Lung (tissue), 12 donors: ENCODE results near the gene TUSC2. TPM values are rescaled to one million over a fixed set of nuclear protein-coding genes. Genes with fewer than 3 reads are reported as not detected.
A peak's percentile ranks its signal among the peaks of the same experiment; 100 is the strongest.
"Not testable (repeated sequence)": the region's sequence is repeated elsewhere in the genome, so short reads cannot be mapped to it uniquely, and the experiment has no call there.

Experiments used
- ATAC-seq: fragments of 200-7000 bp; cut with Tn5 transposase; one replicate; pipeline ENCODE4 v1.9.1; 2020; ENCODE audit warnings: moderate number of reproducible peaks; ENCODE audit not compliant: insufficient read depth, low FRiP score
- DNase-seq, 3 donors: peaks; one replicate each; pipeline ENCODE4 v3.0.0-alpha.2; 2013 to 2017
- H3K27ac ChIP-seq, 2 donors: one replicate each; pipeline ENCODE4 v1.5.1; 2013; ENCODE audit warnings: mild to moderate bottlenecking in 2 of 2, moderate library complexity in 2 of 2, control low read depth in 1 of 2, inconsistent platforms in 1 of 2, low read depth in 1 of 2, low read length in 1 of 2
- H3K27me3 ChIP-seq, 3 donors: one replicate each; pipeline ENCODE4 v1.5.1; 2013; ENCODE audit warnings: low read length in 2 of 3; ENCODE audit not compliant: control insufficient read depth in 3 of 3, insufficient read depth in 3 of 3
- H3K36me3 ChIP-seq, 4 donors: one replicate each; pipeline ENCODE4 v1.5.1; 2013; ENCODE audit warnings: low read length in 4 of 4, mild to moderate bottlenecking in 1 of 4, moderate library complexity in 1 of 4; ENCODE audit not compliant: control insufficient read depth in 4 of 4, insufficient read depth in 4 of 4
- H3K4me1 ChIP-seq, 5 donors: one replicate each; pipeline ENCODE4 v1.5.1; 2013; ENCODE audit warnings: low read length in 5 of 5, mild to moderate bottlenecking in 2 of 5, moderate library complexity in 1 of 5; ENCODE audit not compliant: control insufficient read depth in 5 of 5, insufficient read depth in 5 of 5
- H3K4me3 ChIP-seq: one replicate; pipeline ENCODE4 v1.5.1; 2013; ENCODE audit warnings: mild to moderate bottlenecking, control low read depth, moderate library complexity
- H3K9ac ChIP-seq, 2 donors: one replicate each; pipeline ENCODE4 v1.5.1; 2013; ENCODE audit warnings: low read length in 2 of 2, control low read depth in 1 of 2; ENCODE audit not compliant: insufficient read depth in 1 of 2
- H3K9me3 ChIP-seq, 4 donors: one replicate each; pipeline ENCODE4 v1.5.1; 2013; ENCODE audit warnings: low read length in 3 of 4, mild to moderate bottlenecking in 1 of 4, moderate library complexity in 1 of 4; ENCODE audit not compliant: control insufficient read depth in 4 of 4, insufficient read depth in 3 of 4
- WGBS, 2 donors: extraction: QIAGEN DNeasy Blood & Tissue Kit; methylation state at CpG; one replicate each; pipeline ENCODE4 v1.1.7; 2013; 5-methylcytosine and 5-hydroxymethylcytosine counted together
- polyA plus RNA-seq, 2 donors: library from polyadenylated mRNA; stranded (reverse); fragments of 200-250 nt; gene quantifications; one replicate each; pipeline ENCODE4 v1.2.1, GENCODE V29; 2013
- total RNA-seq, 2 donors: library from RNA; depleted of rRNA in 1 of 2; stranded (reverse); fragments of >200 nt in 1 of 2; gene quantifications; one replicate each; pipeline ENCODE4 v1.2.1, GENCODE V29; 2014 to 2021
- TF ChIP-seq, protein P1 (sequence below): IDR thresholded peaks from 2 replicates; pipeline ENCODE4 v1.5.1; 2012; ENCODE audit warnings: mild to moderate bottlenecking; ENCODE audit errors: control extremely low read depth, extremely low read depth
- donor health status: control.
- donor health status: control.
- donor health status: Bipolar disorder and iron deficiency.
- donor health status: healthy.
- donor health status: DM: yes; HTN: yes; CAD: no.

The TUSC2 gene
- total and polyA plus RNA-seq, 4 donors: 11.1 to 54.5 (median 30.5) TPM

DNA sequence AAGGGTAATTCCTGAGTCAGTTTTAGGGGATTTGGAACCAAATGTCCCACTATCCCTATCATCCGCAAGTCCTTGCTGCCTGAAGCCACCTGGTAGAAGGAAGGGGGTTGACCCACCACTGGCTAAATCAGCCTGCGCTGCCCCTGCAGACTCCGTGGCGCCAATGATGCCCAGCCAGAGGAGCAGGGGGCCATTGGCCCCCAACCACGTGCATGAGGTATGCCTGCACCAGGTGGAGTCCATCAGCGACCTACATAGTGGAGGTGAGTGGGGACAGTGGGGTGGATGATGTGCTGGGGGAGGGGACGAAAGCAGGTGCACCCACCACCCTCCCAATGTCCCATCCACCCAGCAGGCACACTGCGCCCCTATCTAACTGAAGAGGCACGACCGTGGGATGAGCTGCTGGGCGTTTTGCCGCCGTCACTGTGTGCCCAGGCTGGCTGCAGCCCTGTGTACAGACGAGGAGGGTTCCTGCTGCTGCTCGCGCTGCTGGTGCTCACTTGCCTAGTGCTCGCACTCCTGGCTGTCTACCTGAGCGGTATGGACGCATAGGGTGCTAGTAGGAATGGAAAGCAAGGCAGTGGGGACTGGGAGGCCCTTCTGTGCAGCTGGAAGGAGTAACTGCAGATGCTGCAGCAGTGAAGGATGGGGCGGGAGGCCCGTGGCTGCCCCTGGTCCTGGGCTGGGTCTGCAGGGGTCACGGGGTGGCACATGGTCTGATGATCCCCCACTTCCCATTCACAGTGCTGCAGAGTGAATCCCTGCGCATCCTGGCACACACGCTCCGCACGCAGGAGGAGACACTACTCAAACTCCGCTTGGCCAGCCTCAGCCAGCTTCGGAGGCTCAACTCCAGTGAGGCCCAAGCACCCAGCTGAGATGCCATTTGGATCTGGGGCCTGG is 41.4 kb downstream of the TUSC2 start:
- no peak for DNase-seq
- Histone ChIP-seq H3K4me3 (no peak overlapping the region), H3K36me3 (peaks cover 3 to 43% (median 12%) of the 10 kb centered on the region in 4 donors), H3K4me1 (peaks cover 0 to 8% (median 3%) of the 10 kb centered on the region in 5 donors), H3K27ac (no peak overlapping the region), H3K9me3 (no peaks in the 10 kb centered on the region), H3K27me3 (no peaks in the 10 kb centered on the region), H3K9ac (no peak overlapping the region)
- no peak for ATAC-seq
- TF ChIP-seq, protein P1, sequence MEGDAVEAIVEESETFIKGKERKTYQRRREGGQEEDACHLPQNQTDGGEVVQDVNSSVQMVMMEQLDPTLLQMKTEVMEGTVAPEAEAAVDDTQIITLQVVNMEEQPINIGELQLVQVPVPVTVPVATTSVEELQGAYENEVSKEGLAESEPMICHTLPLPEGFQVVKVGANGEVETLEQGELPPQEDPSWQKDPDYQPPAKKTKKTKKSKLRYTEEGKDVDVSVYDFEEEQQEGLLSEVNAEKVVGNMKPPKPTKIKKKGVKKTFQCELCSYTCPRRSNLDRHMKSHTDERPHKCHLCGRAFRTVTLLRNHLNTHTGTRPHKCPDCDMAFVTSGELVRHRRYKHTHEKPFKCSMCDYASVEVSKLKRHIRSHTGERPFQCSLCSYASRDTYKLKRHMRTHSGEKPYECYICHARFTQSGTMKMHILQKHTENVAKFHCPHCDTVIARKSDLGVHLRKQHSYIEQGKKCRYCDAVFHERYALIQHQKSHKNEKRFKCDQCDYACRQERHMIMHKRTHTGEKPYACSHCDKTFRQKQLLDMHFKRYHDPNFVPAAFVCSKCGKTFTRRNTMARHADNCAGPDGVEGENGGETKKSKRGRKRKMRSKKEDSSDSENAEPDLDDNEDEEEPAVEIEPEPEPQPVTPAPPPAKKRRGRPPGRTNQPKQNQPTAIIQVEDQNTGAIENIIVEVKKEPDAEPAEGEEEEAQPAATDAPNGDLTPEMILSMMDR: no peak
- WGBS, 2 donors: 90 to 92% methylated on average over 27 to 28 of the region's 28 CpGs

DNA sequence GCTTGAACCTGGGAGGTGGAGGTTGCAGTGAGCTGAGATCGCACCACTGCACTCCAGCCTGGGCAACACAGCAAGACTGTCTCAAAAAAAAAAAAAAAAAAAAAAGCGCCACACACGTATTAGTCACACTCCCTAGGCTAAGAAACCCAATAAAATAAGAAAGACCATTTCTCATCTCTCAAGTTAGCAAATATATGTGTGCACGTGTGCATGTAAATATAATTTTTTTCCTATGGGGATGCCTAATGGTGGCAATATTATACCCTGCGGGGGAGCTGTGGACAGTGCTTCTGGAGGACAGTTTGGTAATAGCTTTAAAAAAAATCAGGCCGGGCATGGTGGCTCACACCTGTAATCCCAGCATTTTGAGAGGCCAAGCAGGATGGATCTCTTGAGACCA is 43.9 kb downstream of the TUSC2 start:
- not testable (repeated sequence) for H3K27me3 ChIP-seq, DNase-seq, H3K9ac ChIP-seq, H3K4me1 ChIP-seq, H3K9me3 ChIP-seq, H3K27ac ChIP-seq, ATAC-seq, H3K4me3 ChIP-seq
- H3K36me3 ChIP-seq: peaks cover 0 to 27% (median 7%) of the 10 kb centered on the region in 4 donors
- 92 to 93% methylated on average over 6 of the region's 6 CpGs for WGBS, 2 donors

DNA sequence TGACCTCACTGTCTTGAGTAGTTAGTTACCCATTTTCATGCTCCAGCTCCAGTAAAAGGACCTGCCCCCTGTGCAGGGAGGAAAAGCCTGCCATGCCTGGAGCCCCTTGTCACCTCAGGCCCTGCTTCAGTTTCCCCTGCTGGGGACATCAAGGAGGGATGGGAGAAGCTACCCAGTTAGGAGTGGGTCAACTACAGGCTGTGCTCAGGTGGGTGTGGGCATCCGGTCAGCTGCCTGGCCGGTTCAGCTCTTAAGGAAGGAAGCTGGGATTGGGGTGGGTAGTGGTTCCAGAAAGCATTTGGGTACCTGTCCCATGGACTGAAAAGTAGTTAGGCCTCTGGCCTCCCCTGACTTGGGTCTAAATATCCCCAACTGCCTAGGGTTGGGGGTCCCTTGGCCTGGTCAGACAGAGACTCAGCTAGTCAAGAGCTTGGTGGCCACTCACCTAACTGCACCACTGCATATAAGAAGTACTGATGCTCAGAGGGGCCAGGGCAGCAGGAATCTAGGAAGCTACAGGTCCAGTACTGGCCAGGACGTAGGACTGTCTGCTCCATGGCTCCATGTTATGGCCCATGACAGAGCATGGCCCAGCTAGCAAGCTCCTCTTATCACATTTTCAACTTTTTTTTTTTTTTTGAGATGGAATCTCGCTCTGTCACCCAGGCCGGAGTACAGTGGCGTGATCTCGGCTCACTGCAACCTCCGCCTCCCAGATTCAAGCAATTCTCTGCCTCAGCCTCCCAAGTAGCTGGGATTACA is 48.6 kb downstream of the TUSC2 start:
- Histone ChIP-seq H3K27ac (peak overlapping the region in 1 of 2 donors; percentile 75), H3K9me3 (no peaks in the 10 kb centered on the region), H3K9ac (no peak overlapping the region), H3K27me3 (peaks cover 0 to 27% (median 12%) of the 10 kb centered on the region in 3 donors), H3K4me3 (no peak overlapping the region), H3K36me3 (peaks cover 0 to 2% (median 0%) of the 10 kb centered on the region in 4 donors), H3K4me1 (peaks cover 0 to 6% (median 0%) of the 10 kb centered on the region in 5 donors)
- DNase-seq (no peak), ATAC-seq (no peak)
- TF ChIP-seq, protein P1: no peak
- 87 to 92% methylated on average over 8 of the region's 8 CpGs for WGBS, 2 donors

DNA sequence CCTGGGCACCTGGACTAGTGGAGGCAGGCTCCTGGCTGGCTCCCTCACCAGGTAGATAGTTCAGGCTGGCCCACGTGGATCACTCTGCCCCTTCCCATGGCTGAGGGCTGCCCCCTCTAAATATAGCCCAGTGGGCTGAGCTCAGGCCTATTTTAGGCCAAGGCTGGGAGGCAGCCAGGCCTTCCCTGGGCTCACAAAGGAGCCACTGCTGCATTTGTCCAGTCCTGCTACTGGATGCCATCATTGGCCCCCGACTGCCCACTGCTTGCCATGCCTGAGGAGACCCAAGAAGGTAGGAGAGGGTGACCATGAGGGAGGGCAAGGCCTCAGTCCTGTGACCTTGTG is 49.2 kb downstream of the TUSC2 start, which contains the start of gene LSMEM2:
Gene LSMEM2, plus strand, starts transcription at position 208 of the 345 bp plus-strand sequence. Its CDS starts 27 bp downstream, at position 235.
- DNase-seq: no peak
- TF ChIP-seq, protein P1: no peak
- no peak within 1 kb of the TSS for H3K4me3 ChIP-seq
- no peaks in the 10 kb centered on the region for H3K9me3 ChIP-seq
- no peak within 1 kb of the TSS for H3K9ac ChIP-seq
- peaks cover 0 to 6% (median 0%) of the 10 kb centered on the region in 5 donors for H3K4me1 ChIP-seq
- H3K27ac ChIP-seq: peak within 1 kb of the TSS in 1 of 2 donors; percentile 75
- H3K27me3 ChIP-seq: peaks cover 0 to 33% (median 18%) of the 10 kb centered on the region in 3 donors
- H3K36me3 ChIP-seq: peaks cover 0 to 2% (median 0%) of the 10 kb centered on the region in 4 donors
- WGBS, 2 donors: 61 to 79% methylated on average over 2 of the region's 2 CpGs
- ATAC-seq: no peak
